ENCODE results near the gene MRTO4. TPM values are rescaled to one million over a fixed set of nuclear protein-coding genes. Genes with fewer than 3 reads are reported as not detected.
A peak's percentile ranks its signal among the peaks of the same experiment; 100 is the strongest.

MRTO4 gene
- total and polyA plus RNA-seq, 2 of the 13 experiments (the other 11 are each of a cell fraction or from before 2014, with no cell fraction given): 28.1 to 59.2 TPM

GRCh38 chr1:19202396-19202795, 49.2 kb upstream of the MRTO4 start (continued):
- no peak for TF ChIP-seq ZBTB44 (CRISPR knock-in tag; IDR thresholded peaks at IDR 0.05)
- no peak for TF ChIP-seq ZNF20 (CRISPR knock-in tag; IDR thresholded peaks at IDR 0.05)
- TF ChIP-seq TMF1 (CRISPR knock-in tag; IDR thresholded peaks at IDR 0.05; ENCODE audit: low read depth): no peak
- TF ChIP-seq DR1 (CRISPR knock-in tag; IDR thresholded peaks at IDR 0.05): no peak
- no peak for TF ChIP-seq MAFK (conservative IDR thresholded peaks at IDR 0.05 in 1 of 2, IDR thresholded peaks at IDR 0.05 in 1 of 2; ENCODE audit: low read length in 2 of 2)
- peak; percentile 69 for TF ChIP-seq HNF4A (CRISPR knock-in tag; IDR thresholded peaks at IDR 0.05)
- no peak for TF ChIP-seq ISX (CRISPR knock-in tag; conservative IDR thresholded peaks at IDR 0.05)
- TF ChIP-seq NCOR1 (IDR thresholded peaks at IDR 0.05; ENCODE audit: borderline replicate concordance, low read length): no peak; the same call in 1 of the 2 replicates
- no peak for TF ChIP-seq ZEB1 (IDR thresholded peaks at IDR 0.05; ENCODE audit: insufficient replicate concordance, low read depth)
- no peak for TF ChIP-seq ZNF317 (CRISPR knock-in tag; IDR thresholded peaks at IDR 0.05)
- TF ChIP-seq ZBTB7A (CRISPR knock-in tag; IDR thresholded peaks at IDR 0.05): no peak
- TF ChIP-seq ZNF253 (CRISPR knock-in tag; IDR thresholded peaks at IDR 0.05; ENCODE audit: borderline replicate concordance): no peak
- TF ChIP-seq SALL2 (CRISPR knock-in tag; IDR thresholded peaks at IDR 0.05): no peak
- no peak for TF ChIP-seq ZNF574 (CRISPR knock-in tag; IDR thresholded peaks at IDR 0.05)
- no peak for TF ChIP-seq GPN1 (CRISPR knock-in tag; IDR thresholded peaks at IDR 0.05; ENCODE audit: borderline replicate concordance)
- no peak for TF ChIP-seq NFYB (CRISPR knock-in tag; IDR thresholded peaks at IDR 0.05)
- TF ChIP-seq HIVEP1 (CRISPR knock-in tag; IDR thresholded peaks at IDR 0.05): no peak
- no peak for TF ChIP-seq CCAR2 (optimal IDR thresholded peaks at IDR 0.05; ENCODE audit: low read depth, low read length)
- TF ChIP-seq ZNF746 (CRISPR knock-in tag; IDR thresholded peaks at IDR 0.05): no peak
- no peak for TF ChIP-seq JUN (CRISPR knock-in tag; IDR thresholded peaks at IDR 0.05)
- 0 out of 4 replicates have a peak, but pooled peaks of 1 of the 2 experiments have one; percentile 12 for TF ChIP-seq EP300 (IDR thresholded peaks at IDR 0.05; ENCODE audit: low read depth in 2 of 2, low read length in 2 of 2)
- TF ChIP-seq EP300 (CRISPR knock-in tag; IDR thresholded peaks at IDR 0.05; ENCODE audit: borderline replicate concordance): no peak
- no peak for TF ChIP-seq ZKSCAN5 (CRISPR knock-in tag; IDR thresholded peaks at IDR 0.05)
- no peak for TF ChIP-seq E2F1 (CRISPR knock-in tag; IDR thresholded peaks at IDR 0.05)
- no peak for TF ChIP-seq ZZZ3 (CRISPR knock-in tag; IDR thresholded peaks at IDR 0.05; ENCODE audit: borderline replicate concordance)
- no peak for TF ChIP-seq MED8 (CRISPR knock-in tag; IDR thresholded peaks at IDR 0.05; ENCODE audit: insufficient replicate concordance)
- TF ChIP-seq ZNF629 (CRISPR knock-in tag; conservative IDR thresholded peaks at IDR 0.05): no peak
- TF ChIP-seq MXD4 (CRISPR knock-in tag; IDR thresholded peaks at IDR 0.05): no peak
- TF ChIP-seq ZNF619 (CRISPR knock-in tag; IDR thresholded peaks at IDR 0.05): no peak
